GM19099 (cell line): ENCODE results near the gene RNF135.

ENCODE experiments used
- POLR2A ChIP-seq: IDR thresholded peaks from 3 replicates; pipeline ENCODE4 v1.6.1; 2011; ENCODE audit warnings: low read depth; ENCODE audit not compliant: insufficient read length; ENCODE audit errors: extremely low read depth

RNF135 gene

GRCh38 chr17:30981531-30982519 lies 11.0 kb downstream of the RNF135 start:
- no peak for TF ChIP-seq POLR2A

GRCh38 chr17:30982855-30983254 lies 12.0 kb downstream of the RNF135 start:
- no peak for TF ChIP-seq POLR2A

GRCh38 chr17:30990458-30990857 lies 19.6 kb downstream of the RNF135 start:
- no peak for TF ChIP-seq POLR2A

GRCh38 chr17:30992551-30992950 lies 21.7 kb downstream of the RNF135 start:
- no peak for TF ChIP-seq POLR2A

- no peak for TF ChIP-seq POLR2A
Measured at GRCh38 chr17:30995347-30995746, 24.5 kb downstream of the RNF135 start.

- no peak for TF ChIP-seq POLR2A
Measured at GRCh38 chr17:30996486-30996885, 25.6 kb downstream of the RNF135 start.

GRCh38 chr17:30997270-30997669 lies 26.4 kb downstream of the RNF135 start:
- no peak for TF ChIP-seq POLR2A

GRCh38 chr17:30997842-30998241 lies 27.0 kb downstream of the RNF135 start:
- TF ChIP-seq POLR2A = no peak

GRCh38 chr17:31002047-31002446 lies 31.2 kb downstream of the RNF135 start:
- TF ChIP-seq POLR2A = no peak

- no peak for TF ChIP-seq POLR2A
Measured at GRCh38 chr17:31003225-31003866, 32.5 kb downstream of the RNF135 start.

GRCh38 chr17:31004160-31004559 lies 33.3 kb downstream of the RNF135 start:
- TF ChIP-seq POLR2A = no peak

GRCh38 chr17:31007695-31008373 lies 37.0 kb downstream of the RNF135 start:
- no peak for TF ChIP-seq POLR2A

GRCh38 chr17:31008374-31009041 lies 37.7 kb downstream of the RNF135 start:
- peak; percentile 64 for TF ChIP-seq POLR2A

- TF ChIP-seq POLR2A = no peak
Measured at GRCh38 chr17:31013844-31014243, 43.0 kb downstream of the RNF135 start.

- TF ChIP-seq POLR2A = no peak
Measured at GRCh38 chr17:31015639-31016038, 44.8 kb downstream of the RNF135 start.

- TF ChIP-seq POLR2A = no peak
Measured at GRCh38 chr17:31019004-31019403, 48.2 kb downstream of the RNF135 start.

GRCh38 chr17:31031841-31032240 lies 61.0 kb downstream of the RNF135 start:
- no peak for TF ChIP-seq POLR2A
